Measurements from ENCODE around the gene FOLR1.

Gene FOLR1

DNA sequence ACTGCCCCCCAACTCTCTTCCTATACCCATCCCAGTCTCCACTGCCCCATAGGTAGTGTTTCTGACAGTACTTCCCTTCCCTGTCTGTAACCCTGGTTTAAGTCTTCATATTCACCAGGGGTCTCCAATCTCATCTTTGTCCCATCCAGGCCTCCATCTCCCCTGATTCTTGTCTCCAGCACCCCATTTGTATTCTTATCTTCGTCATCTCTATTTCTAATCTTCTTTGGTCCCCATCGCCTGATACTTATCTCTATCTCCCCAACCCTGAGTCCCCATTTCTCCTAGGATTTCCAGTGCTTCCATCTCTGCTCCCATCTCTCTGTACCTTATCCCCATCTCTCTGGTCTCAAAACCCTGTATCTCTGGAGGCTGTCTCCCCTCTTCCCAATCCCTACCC is 50.2 kb downstream of the FOLR1 start:
- CTCF ChIA-PET: no interaction called here
- POLR2A ChIA-PET: no interaction called here
- DNase-seq (ENCODE audit: extremely low spot score): no peak
- TF ChIP-seq CTBP1 (IDR thresholded peaks at IDR 0.05; ENCODE audit: borderline replicate concordance): no peak
- TF ChIP-seq, protein P1, sequence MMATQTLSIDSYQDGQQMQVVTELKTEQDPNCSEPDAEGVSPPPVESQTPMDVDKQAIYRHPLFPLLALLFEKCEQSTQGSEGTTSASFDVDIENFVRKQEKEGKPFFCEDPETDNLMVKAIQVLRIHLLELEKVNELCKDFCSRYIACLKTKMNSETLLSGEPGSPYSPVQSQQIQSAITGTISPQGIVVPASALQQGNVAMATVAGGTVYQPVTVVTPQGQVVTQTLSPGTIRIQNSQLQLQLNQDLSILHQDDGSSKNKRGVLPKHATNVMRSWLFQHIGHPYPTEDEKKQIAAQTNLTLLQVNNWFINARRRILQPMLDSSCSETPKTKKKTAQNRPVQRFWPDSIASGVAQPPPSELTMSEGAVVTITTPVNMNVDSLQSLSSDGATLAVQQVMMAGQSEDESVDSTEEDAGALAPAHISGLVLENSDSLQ (IDR thresholded peaks at IDR 0.05): no peak
- no peak for TF ChIP-seq FOXM1 (IDR thresholded peaks at IDR 0.05; ENCODE audit: borderline replicate concordance)
- TF ChIP-seq SP1 (IDR thresholded peaks at IDR 0.05): no peak
- no peak for TF ChIP-seq HDGF (IDR thresholded peaks at IDR 0.05; ENCODE audit: borderline replicate concordance)
- no peak for TF ChIP-seq NFRKB (IDR thresholded peaks at IDR 0.05)
- TF ChIP-seq L3MBTL2 (conservative IDR thresholded peaks at IDR 0.05): no peak
- TF ChIP-seq TARDBP (IDR thresholded peaks at IDR 0.05): no peak
- TF ChIP-seq ARNT (IDR thresholded peaks at IDR 0.05): no peak
- no peak for TF ChIP-seq ZNF384 (IDR thresholded peaks at IDR 0.05)
- TF ChIP-seq FOXK2 (IDR thresholded peaks at IDR 0.05): no peak

DNA sequence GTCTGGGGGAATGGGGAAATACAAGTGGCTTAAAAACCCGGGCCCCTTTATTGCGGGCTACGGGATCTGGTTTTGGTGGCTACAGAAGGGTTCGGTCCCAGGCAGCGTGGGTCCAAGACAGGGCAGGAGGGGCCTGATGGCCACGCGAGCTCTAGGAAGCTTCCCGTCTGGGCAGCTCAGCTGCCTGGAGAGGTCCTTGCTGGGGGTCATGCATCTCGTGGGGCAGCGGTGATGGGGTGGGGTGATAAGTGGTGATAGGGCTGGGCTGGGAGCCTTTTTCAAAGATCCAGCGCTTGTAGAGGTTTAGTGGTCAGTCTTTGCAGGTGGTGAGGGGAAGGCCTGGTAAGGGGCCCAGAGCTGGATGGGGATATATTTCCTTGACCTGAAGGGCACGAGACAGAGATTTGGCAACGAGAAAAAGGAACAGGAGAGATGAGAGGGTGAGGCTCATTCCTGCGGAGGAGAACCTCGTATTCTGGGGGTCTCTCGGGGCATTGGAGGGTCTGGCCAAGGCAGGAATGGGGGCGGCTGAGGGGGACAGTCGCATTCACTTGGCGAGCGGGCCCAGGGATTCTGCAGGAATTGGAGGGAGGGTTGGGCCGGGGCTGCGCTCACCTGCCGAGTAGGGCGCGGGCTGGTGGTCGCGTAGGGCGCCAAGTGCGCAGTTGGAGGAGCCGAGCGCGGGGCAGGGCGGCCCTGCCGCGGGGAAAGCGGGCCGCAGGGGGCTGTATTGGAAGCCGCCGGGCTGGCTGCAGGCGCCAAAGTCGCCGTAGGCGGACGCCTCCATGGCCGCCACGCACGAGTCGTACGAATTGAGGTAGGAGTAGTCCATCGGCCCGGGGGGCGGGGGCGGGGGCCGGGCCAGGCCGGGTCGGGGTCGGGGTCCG is 51.5 kb downstream of the FOLR1 start:
- DNase-seq (ENCODE audit: extremely low spot score): no peak
- no peak for TF ChIP-seq FOXK2 (IDR thresholded peaks at IDR 0.05)
- no peak for TF ChIP-seq HDGF (IDR thresholded peaks at IDR 0.05; ENCODE audit: borderline replicate concordance)
- no peak for TF ChIP-seq ARNT (IDR thresholded peaks at IDR 0.05)
- TF ChIP-seq LEF1 (IDR thresholded peaks at IDR 0.05; ENCODE audit: borderline replicate concordance): no peak
- TF ChIP-seq SUZ12 (IDR thresholded peaks at IDR 0.05): no peak
- TF ChIP-seq NFRKB (IDR thresholded peaks at IDR 0.05): no peak
- no peak for TF ChIP-seq FOXM1 (IDR thresholded peaks at IDR 0.05; ENCODE audit: borderline replicate concordance)
- TF ChIP-seq SP1 (IDR thresholded peaks at IDR 0.05): no peak
- no peak for TF ChIP-seq BHLHE40 (IDR thresholded peaks at IDR 0.05; ENCODE audit: borderline replicate concordance)
- TF ChIP-seq, protein P1 (IDR thresholded peaks at IDR 0.05): no peak
- no peak for TF ChIP-seq FOXA1 (IDR thresholded peaks at IDR 0.05)
- TF ChIP-seq TARDBP (IDR thresholded peaks at IDR 0.05): no peak
- TF ChIP-seq L3MBTL2 (conservative IDR thresholded peaks at IDR 0.05): no peak
- no peak for TF ChIP-seq ZNF384 (IDR thresholded peaks at IDR 0.05)
- ChIA-PET CTCF (interaction anchor here (0.6 to 0.7 kb wide), 2 partner anchors 12 to 127 kb away, joined by 3 read pairs; no protein-coding TSS in a partner anchor), POLR2A (no interaction called here)

DNA sequence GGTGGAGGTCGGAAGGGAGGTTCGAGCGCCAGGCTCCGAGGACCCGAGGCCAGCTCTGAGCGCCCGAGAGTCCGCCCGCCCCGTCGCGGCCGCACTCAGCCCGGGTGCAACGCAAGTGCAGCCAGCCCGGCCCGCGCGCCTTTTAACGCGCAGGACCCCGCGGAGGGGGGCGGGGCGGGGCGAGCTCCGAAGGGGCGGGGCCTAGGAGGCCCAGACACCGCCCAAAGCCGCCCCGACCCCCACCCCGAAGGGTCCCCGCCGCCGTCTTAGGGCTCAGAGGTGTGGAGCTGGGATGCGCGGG is 52.1 kb downstream of the FOLR1 start, which contains the start of gene PHOX2A:
Gene PHOX2A (minus strand): TSS at position 117 of the 301 bp plus-strand sequence. CDS start 172 bp downstream, outside the sequence.
- TF ChIP-seq FOXA1 (IDR thresholded peaks at IDR 0.05): no peak
- no peak for TF ChIP-seq TARDBP (IDR thresholded peaks at IDR 0.05)
- no peak for TF ChIP-seq FOXK2 (IDR thresholded peaks at IDR 0.05)
- no peak for TF ChIP-seq BHLHE40 (IDR thresholded peaks at IDR 0.05; ENCODE audit: borderline replicate concordance)
- TF ChIP-seq ZNF384 (IDR thresholded peaks at IDR 0.05): no peak
- no peak for TF ChIP-seq ELF4 (IDR thresholded peaks at IDR 0.05)
- no peak for TF ChIP-seq LEF1 (IDR thresholded peaks at IDR 0.05; ENCODE audit: borderline replicate concordance)
- TF ChIP-seq HDGF (IDR thresholded peaks at IDR 0.05; ENCODE audit: borderline replicate concordance): no peak
- ChIA-PET CTCF (no interaction called here), POLR2A (no interaction called here)
- no peak for DNase-seq (ENCODE audit: extremely low spot score)

DNA sequence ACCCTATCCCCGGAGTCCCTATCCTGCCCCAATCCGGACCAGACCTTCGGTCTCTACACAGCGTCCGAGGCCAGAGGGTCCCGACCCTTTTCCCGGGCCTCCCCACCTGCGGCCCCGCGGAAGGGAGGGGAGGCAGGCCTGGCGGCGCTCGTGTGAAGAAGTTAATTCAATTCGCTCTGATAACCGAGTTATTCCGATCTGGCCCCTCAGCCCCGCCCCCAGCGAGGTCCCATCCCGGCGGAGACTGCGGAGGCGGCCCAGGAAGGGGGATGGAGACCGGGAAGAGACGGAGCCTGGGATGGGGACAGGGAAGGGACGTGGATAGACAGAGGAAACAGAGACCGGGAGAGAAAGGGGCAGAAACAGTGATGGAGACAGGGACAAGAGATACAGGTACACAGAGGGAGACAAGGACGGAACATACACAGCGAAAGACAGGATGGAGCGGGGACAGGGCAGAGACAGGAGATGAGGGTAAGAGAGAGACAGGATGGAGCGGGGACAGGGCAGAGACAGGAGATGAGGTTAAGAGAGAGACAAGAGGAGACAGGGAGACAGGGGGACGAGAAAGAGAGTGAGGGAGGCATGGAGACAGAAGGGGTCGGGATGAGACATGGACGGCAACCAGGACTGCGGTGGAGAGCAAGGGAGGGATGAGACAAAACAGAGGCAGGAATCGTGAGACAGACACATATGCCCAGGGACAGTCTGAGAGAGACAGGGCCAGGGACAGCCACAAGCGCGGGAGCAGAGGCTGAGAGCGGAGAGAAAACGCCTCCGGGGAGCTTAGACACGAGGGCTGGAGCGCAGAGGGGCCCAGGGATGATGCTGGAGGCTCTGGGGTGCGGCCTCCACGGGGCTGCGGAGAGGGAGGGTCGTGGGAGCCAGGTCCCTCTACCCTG is 52.7 kb downstream of the FOLR1 start:
- TF ChIP-seq BHLHE40 (IDR thresholded peaks at IDR 0.05; ENCODE audit: borderline replicate concordance) (no peak), LEF1 (IDR thresholded peaks at IDR 0.05; ENCODE audit: borderline replicate concordance) (no peak), ARNT (IDR thresholded peaks at IDR 0.05) (no peak), L3MBTL2 (conservative IDR thresholded peaks at IDR 0.05) (no peak), FOXM1 (IDR thresholded peaks at IDR 0.05; ENCODE audit: borderline replicate concordance) (no peak), HDGF (IDR thresholded peaks at IDR 0.05; ENCODE audit: borderline replicate concordance) (no peak), ZNF384 (IDR thresholded peaks at IDR 0.05) (no peak), FOXK2 (IDR thresholded peaks at IDR 0.05) (no peak)
- CTCF ChIA-PET: no interaction called here
- no peak for DNase-seq (ENCODE audit: extremely low spot score)
- POLR2A ChIA-PET: no interaction called here

DNA sequence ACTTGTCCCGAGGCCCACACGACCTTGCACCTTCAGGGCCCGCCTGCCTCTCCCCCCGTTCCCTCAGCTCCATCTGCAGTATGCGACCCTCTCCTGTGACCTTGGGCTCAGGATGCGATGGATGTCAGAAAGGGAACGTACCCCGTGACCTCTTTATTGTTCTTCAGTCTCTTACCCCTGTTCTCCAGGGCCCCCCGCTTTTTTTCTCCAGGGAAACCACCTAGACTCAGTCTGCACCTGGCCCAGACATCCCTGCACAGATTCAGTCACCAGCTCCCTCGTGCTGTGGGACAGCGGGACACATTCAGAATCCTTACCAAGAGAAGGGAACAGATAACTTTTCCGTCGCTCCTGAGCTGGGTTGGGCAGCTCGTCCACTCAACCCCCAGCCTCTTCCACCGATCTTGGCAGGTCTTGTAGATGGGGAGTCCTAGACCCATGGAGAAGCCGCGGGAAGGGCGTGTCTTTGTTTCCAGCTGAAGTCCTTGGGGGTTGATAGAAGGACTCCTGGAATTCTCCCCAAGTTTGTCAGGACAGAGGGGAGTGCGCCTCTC is 53.4 kb downstream of the FOLR1 start:
- TF ChIP-seq BHLHE40 (IDR thresholded peaks at IDR 0.05; ENCODE audit: borderline replicate concordance) (no peak), FOXA1 (IDR thresholded peaks at IDR 0.05) (no peak), CTBP1 (IDR thresholded peaks at IDR 0.05; ENCODE audit: borderline replicate concordance) (no peak), TARDBP (IDR thresholded peaks at IDR 0.05) (no peak), HDGF (IDR thresholded peaks at IDR 0.05; ENCODE audit: borderline replicate concordance) (no peak), NFRKB (IDR thresholded peaks at IDR 0.05) (no peak), ELF4 (IDR thresholded peaks at IDR 0.05) (no peak), FOXM1 (IDR thresholded peaks at IDR 0.05; ENCODE audit: borderline replicate concordance) (no peak), L3MBTL2 (conservative IDR thresholded peaks at IDR 0.05) (no peak), ZNF384 (IDR thresholded peaks at IDR 0.05) (no peak), ARNT (IDR thresholded peaks at IDR 0.05) (no peak), LEF1 (IDR thresholded peaks at IDR 0.05; ENCODE audit: borderline replicate concordance) (no peak), SUZ12 (IDR thresholded peaks at IDR 0.05) (no peak), FOXK2 (IDR thresholded peaks at IDR 0.05) (no peak), SP1 (IDR thresholded peaks at IDR 0.05) (no peak)
- TF ChIP-seq, protein P1 (IDR thresholded peaks at IDR 0.05): no peak
- ChIA-PET POLR2A (no interaction called here), CTCF (no interaction called here)
- DNase-seq (ENCODE audit: extremely low spot score): no peak
